Sigmoid colon (tissue), 7 donors: ENCODE results near the gene DYDC2. TPM values are rescaled to one million over a fixed set of nuclear protein-coding genes. Genes with fewer than 3 reads are reported as not detected.
A peak's percentile ranks its signal among the peaks of the same experiment; 100 is the strongest.

Source experiments
- DNase-seq: peaks from one replicate; pipeline ENCODE4 v3.0.0-alpha.2; 2019
- H3K27ac ChIP-seq, 4 donors: fragments of 200-600 bp; sonication (generic); one replicate each; pipeline ENCODE4 v1.5.1; 2016 to 2019; ENCODE audit warnings: mild to moderate bottlenecking in 1 of 4
- H3K27me3 ChIP-seq, 3 donors: fragments of 200-600 bp; sonication (generic); one replicate each; pipeline ENCODE4 v1.5.1; 2019; ENCODE audit warnings: mild to moderate bottlenecking in 1 of 3
- H3K36me3 ChIP-seq, 4 donors: fragments of 200-600 bp; sonication (generic); one replicate each; pipeline ENCODE4 v1.5.1; 2016 to 2019
- H3K4me1 ChIP-seq, 4 donors: fragments of 200-600 bp; sonication (generic); one replicate each; pipeline ENCODE4 v1.5.1; 2017 to 2019
- H3K4me3 ChIP-seq, 4 donors: fragments of 200-600 bp; sonication (generic); one replicate each; pipeline ENCODE4 v1.5.1; 2017 to 2019; ENCODE audit warnings: mild to moderate bottlenecking in 2 of 4, moderate library complexity in 1 of 4
- H3K9me3 ChIP-seq, 4 donors: fragments of 200-600 bp in 3 of 4; sonication (generic) in 3 of 4; one replicate each; pipeline versions ENCODE4 v1.5.1 to v1.6.1; 2013 to 2019
- CTCF ChIP-seq, 4 experiments: fragments of 450-650 bp in 3 of 4; fragments of 200-600 bp in 1 of 4; IDR thresholded peaks; one replicate each; pipeline ENCODE4 v1.5.1; 2016 to 2019; ENCODE audit warnings: antibody characterized with exemption in 4 of 4, mild to moderate bottlenecking in 3 of 4, moderate library complexity in 2 of 4
- EP300 ChIP-seq, 4 donors: sonication (generic); formaldehyde crosslinking; IDR thresholded peaks; one replicate each; pipeline ENCODE4 v1.6.1; 2017; ENCODE audit warnings: antibody characterized with exemption in 4 of 4
- POLR2A ChIP-seq, 2 donors: fragments of 450-650 bp; IDR thresholded peaks; one replicate each; pipeline ENCODE4 v1.6.1; 2016; ENCODE audit warnings: antibody characterized with exemption in 2 of 2, mild to moderate bottlenecking in 2 of 2, moderate library complexity in 2 of 2
- POLR2AphosphoS5 ChIP-seq, 4 donors: sonication (generic); formaldehyde crosslinking; IDR thresholded peaks; one replicate each; pipeline ENCODE4 v1.6.1; 2017; ENCODE audit warnings: antibody characterized with exemption in 4 of 4
- WGBS, 2 donors: extraction: QIAGEN DNeasy Blood & Tissue Kit; methylation state at CpG; one replicate each; pipeline ENCODE4 v1.1.7; 2013; 5-methylcytosine and 5-hydroxymethylcytosine counted together
- intact Hi-C: fragments of 100-400 bp; cut with DNase I; formaldehyde crosslinking; loops from one replicate; pipeline ENCODE4 v1.15.1; 2023
- polyA plus RNA-seq, 3 donors: library from polyadenylated mRNA; stranded (reverse); fragments of 200-250 nt; gene quantifications; one replicate each; pipeline ENCODE4 v1.2.3, GENCODE V29; 2013
- total RNA-seq, 4 donors: library from RNA; depleted of rRNA; stranded (reverse); fragments of >200 nt; gene quantifications; one replicate each; pipeline ENCODE4 v1.1.0, GENCODE V29; 2016
- donor health status: healthy with polysubstance abuse.
- donor health status: Bipolar disorder and iron deficiency.
- donor health status: healthy.

DYDC2 gene
- total and polyA plus RNA-seq, 7 donors: 0.41 TPM; not detected in 6

GRCh38 chr10:80372675-80373074 is 16.1 kb downstream of the DYDC2 start:
- H3K27ac ChIP-seq: no peak overlapping the region
- H3K4me1 ChIP-seq: no peaks in the 10 kb centered on the region
- H3K9me3 ChIP-seq: peaks cover 0 to 4% (median 1%) of the 10 kb centered on the region in 4 donors
- DNase-seq: no peak
- 89 to 90% methylated on average over 5 of the region's 5 CpGs for WGBS, 2 donors
- no peaks in the 10 kb centered on the region for H3K36me3 ChIP-seq
- TF ChIP-seq POLR2AphosphoS5 (IDR thresholded peaks at IDR 0.05) (no peak), POLR2A (IDR thresholded peaks at IDR 0.05) (no peak), CTCF (IDR thresholded peaks at IDR 0.05) (no peak), EP300 (IDR thresholded peaks at IDR 0.05) (no peak)
- H3K4me3 ChIP-seq: no peak overlapping the region
- no peaks in the 10 kb centered on the region for H3K27me3 ChIP-seq
- intact Hi-C loops: no loop called here

- intact Hi-C loops: no loop called here
- Histone ChIP-seq H3K9me3 (no peaks in the 10 kb centered on the region), H3K36me3 (no peaks in the 10 kb centered on the region), H3K4me3 (no peak overlapping the region), H3K4me1 (no peaks in the 10 kb centered on the region), H3K27ac (no peak overlapping the region), H3K27me3 (no peaks in the 10 kb centered on the region)
- DNase-seq: no peak
- TF ChIP-seq EP300 (IDR thresholded peaks at IDR 0.05): no peak
- no peak for TF ChIP-seq CTCF (IDR thresholded peaks at IDR 0.05)
- TF ChIP-seq POLR2A (IDR thresholded peaks at IDR 0.05): no peak
- WGBS, 2 donors: 43 to 55% methylated on average over 2 of the region's 2 CpGs
These were observed 16.9 kb downstream of the DYDC2 start for GRCh38 chr10:80373502-80373901.

- no peaks in the 10 kb centered on the region for H3K4me1 ChIP-seq
- TF ChIP-seq EP300 (IDR thresholded peaks at IDR 0.05) (no peak), POLR2AphosphoS5 (IDR thresholded peaks at IDR 0.05) (no peak), POLR2A (IDR thresholded peaks at IDR 0.05) (no peak), CTCF (IDR thresholded peaks at IDR 0.05) (no peak)
- intact Hi-C loops: loop anchor here (5.0 kb wide), 1 partner anchor 73 kb away; the partner anchor contains the start of gene TSPAN14
- 26 to 49% methylated on average over 3 of the region's 3 CpGs for WGBS, 2 donors
- no peaks in the 10 kb centered on the region for H3K27me3 ChIP-seq
- DNase-seq: no peak
- H3K27ac ChIP-seq: no peak overlapping the region
- no peaks in the 10 kb centered on the region for H3K9me3 ChIP-seq
- no peak overlapping the region for H3K4me3 ChIP-seq
- H3K36me3 ChIP-seq: no peaks in the 10 kb centered on the region
These were observed 23.1 kb downstream of the DYDC2 start for GRCh38 chr10:80379701-80380100.

- Histone ChIP-seq H3K36me3 (no peaks in the 10 kb centered on the region), H3K27me3 (no peaks in the 10 kb centered on the region), H3K27ac (no peak overlapping the region), H3K9me3 (no peaks in the 10 kb centered on the region), H3K4me1 (no peaks in the 10 kb centered on the region), H3K4me3 (no peak overlapping the region)
- no peak for DNase-seq
- WGBS, 2 donors: 78 to 80% methylated on average over 4 of the region's 4 CpGs
- TF ChIP-seq POLR2AphosphoS5 (IDR thresholded peaks at IDR 0.05) (no peak), EP300 (IDR thresholded peaks at IDR 0.05) (no peak), POLR2A (IDR thresholded peaks at IDR 0.05) (no peak), CTCF (IDR thresholded peaks at IDR 0.05) (no peak)
- intact Hi-C loops: loop anchor here (5.0 kb wide), 1 partner anchor 72 kb away; the partner anchor contains the start of gene TSPAN14
These were observed 23.6 kb downstream of the DYDC2 start for GRCh38 chr10:80380185-80380584.

- H3K4me1 ChIP-seq: no peaks in the 10 kb centered on the region
- WGBS, 2 donors: 4 to 7% methylated on average over 4 of the region's 4 CpGs
- intact Hi-C loops: loop anchor here (2.0 to 5.0 kb wide), 2 partner anchors 69 to 122 kb away; partner anchors contain the start of gene TSPAN14
These were observed 26.4 kb downstream of the DYDC2 start for GRCh38 chr10:80382989-80383388.

More at GRCh38 chr10:80382989-80383388, 26.4 kb downstream of the DYDC2 start:
- DNase-seq: no peak
- H3K4me3 ChIP-seq: no peak overlapping the region
- H3K9me3 ChIP-seq: no peaks in the 10 kb centered on the region
- no peaks in the 10 kb centered on the region for H3K36me3 ChIP-seq
- TF ChIP-seq EP300 (IDR thresholded peaks at IDR 0.05) (no peak), CTCF (IDR thresholded peaks at IDR 0.05) (peak; percentile 39 to 49 (median 46))
- H3K27ac ChIP-seq: no peak overlapping the region
- no peaks in the 10 kb centered on the region for H3K27me3 ChIP-seq
